Stomach (tissue), 4 donors: ENCODE results near the gene CCDC136.

Experiments used
- CTCF ChIP-seq, 7 experiments: fragments of 450-650 bp in 4 of 7; fragments of 200-600 bp in 3 of 7; sonication (generic) in 3 of 7; IDR thresholded peaks; one replicate each; pipeline ENCODE4 v1.5.1; 2016 to 2019; ENCODE audit warnings: antibody characterized with exemption in 7 of 7, control low read depth in 2 of 7, mild to moderate bottlenecking in 1 of 7
- POLR2A ChIP-seq, 4 donors: fragments of 450-650 bp; IDR thresholded peaks; one replicate each; pipeline ENCODE4 v1.6.1; 2016; ENCODE audit warnings: antibody characterized with exemption in 4 of 4, control low read depth in 2 of 4, mild to moderate bottlenecking in 1 of 4, moderate library complexity in 1 of 4
- POLR2AphosphoS5 ChIP-seq, 3 donors: sonication (generic); formaldehyde crosslinking; IDR thresholded peaks; one replicate each; pipeline ENCODE4 v1.6.1; 2016; ENCODE audit warnings: antibody characterized with exemption in 3 of 3

- TF ChIP-seq CTCF (IDR thresholded peaks at IDR 0.05) (no peak), POLR2AphosphoS5 (IDR thresholded peaks at IDR 0.05) (no peak), POLR2A (IDR thresholded peaks at IDR 0.05) (no peak)
These were observed 47.4 kb downstream of the CCDC136 start for GRCh38 chr7:128838981-128839731.
